Lower leg skin (tissue), 3 donors: Measurements from ENCODE around the gene SPACA4.

Source experiments
- CTCF ChIP-seq, 3 donors: fragments of 450-650 bp; IDR thresholded peaks; one replicate each; pipeline ENCODE4 v1.5.1; 2016; ENCODE audit warnings: antibody characterized with exemption in 3 of 3, mild to moderate bottlenecking in 3 of 3, moderate library complexity in 2 of 3
- POLR2A ChIP-seq, 2 donors: fragments of 450-650 bp; IDR thresholded peaks; one replicate each; pipeline ENCODE4 v1.6.1; 2016 to 2017; ENCODE audit warnings: antibody characterized with exemption in 2 of 2, mild to moderate bottlenecking in 1 of 2, moderate library complexity in 1 of 2

GRCh38 chr19:48638831-48639381 lies 32.4 kb downstream of the SPACA4 start:
- TF ChIP-seq CTCF (IDR thresholded peaks at IDR 0.05) (no peak), POLR2A (IDR thresholded peaks at IDR 0.05) (no peak)
